ENCODE data around the gene GLB1L2.

The GLB1L2 gene

DNA sequence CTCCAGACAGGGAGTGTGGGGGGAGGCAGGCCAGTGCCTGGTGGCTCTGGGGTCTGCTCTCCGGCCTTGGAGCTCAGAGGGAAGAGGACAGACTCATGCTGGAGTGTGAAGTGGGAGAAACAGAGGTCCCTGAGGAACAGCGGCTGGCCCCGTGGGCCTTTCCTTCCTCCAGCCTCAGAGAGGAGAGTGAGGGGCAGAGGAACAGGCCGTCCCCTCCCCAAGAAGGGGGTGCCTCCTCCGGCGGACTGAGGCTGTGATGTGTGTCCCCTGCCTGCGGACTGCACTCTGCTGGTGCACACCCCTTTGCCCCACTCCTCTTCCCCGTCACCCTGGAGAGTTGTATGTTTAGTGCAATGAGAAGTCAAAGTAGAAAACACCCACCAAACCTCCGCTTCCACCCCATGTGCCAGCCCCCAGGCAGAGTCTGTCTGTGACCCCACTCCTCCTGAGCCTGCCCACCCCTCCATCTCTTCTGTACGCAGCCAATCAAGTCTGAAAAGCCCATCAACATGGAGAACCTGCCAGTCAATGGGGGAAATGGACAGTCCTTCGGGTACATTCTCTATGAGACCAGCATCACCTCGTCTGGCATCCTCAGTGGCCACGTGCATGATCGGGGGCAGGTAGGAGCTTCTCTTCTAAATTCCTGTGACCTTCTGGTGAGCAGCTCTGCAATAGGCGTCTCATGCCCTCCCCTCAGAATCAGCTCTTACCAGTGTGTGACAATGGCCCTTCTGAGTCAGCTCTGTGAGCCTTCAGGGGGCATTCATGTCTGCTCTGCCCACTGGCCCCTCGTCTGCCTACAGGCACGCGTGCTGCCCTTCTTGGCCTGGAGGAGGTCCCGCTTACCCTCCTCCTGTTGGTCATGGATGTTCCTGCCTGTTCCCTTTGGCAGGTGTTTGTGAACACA, 39.0 kb downstream of the GLB1L2 start:
- FAIRE-seq: no peak

DNA sequence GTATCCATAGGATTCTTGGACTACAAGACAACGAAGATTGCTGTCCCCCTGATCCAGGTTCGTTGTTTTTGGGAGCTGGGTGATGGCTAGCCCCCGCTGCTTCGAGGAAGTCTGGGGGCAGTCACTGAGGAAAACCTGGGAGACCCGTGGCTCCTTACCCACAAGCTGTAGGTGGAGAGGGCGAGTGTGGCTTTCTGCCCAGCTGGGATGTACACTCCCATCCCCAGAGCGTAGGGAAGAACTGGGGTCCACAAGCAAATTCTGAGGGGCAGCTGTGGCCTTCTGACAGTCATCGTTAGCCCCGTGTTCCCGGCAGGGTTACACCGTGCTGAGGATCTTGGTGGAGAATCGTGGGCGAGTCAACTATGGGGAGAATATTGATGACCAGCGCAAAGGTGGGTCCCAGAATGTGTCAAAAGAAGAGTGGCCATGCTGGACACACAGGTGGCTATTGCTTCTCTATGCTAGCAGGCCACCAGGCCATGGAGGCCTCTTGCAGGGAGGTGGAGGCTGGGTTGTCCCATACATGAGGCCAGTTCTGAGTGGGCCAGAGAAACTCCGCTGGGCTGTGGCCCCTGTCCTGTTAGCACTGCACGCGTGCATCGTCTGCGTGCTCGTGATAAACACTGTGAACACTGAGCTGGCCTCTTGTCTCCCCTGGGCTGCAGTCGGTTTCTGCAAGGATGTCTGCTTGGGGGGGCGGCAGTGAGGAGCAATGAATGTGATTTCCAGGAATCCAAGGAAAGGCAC, 39.8 kb downstream of the GLB1L2 start:
- no peak for FAIRE-seq

DNA sequence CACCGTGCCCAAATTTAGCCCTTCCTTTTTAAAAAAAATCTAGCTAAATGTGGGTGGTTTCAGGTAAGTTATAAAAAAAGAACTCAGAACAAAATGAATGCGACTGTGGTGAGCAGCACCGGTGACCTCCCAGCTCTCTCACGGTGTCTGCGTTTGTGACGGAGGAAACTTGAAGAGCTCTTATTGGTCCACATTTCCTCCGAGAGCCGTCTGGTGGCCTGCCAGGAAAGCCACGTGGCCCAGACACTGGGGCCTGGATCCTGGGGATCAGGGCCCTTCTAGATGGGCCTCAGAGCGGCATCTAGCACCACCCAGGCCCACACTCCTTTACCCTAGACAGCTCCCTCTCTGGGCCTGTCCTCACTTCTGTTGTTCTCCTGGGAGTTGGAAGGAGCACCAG, 40.7 kb downstream of the GLB1L2 start:
- FAIRE-seq: no peak

GRCh38 chr11:134372961-134373360, 41.2 kb downstream of the GLB1L2 start:
- FAIRE-seq: no peak

GRCh38 chr11:134373591-134374052, 41.8 kb downstream of the GLB1L2 start:
- FAIRE-seq: no peak

GRCh38 chr11:134374171-134374570, 42.4 kb downstream of the GLB1L2 start:
- FAIRE-seq: no peak

DNA sequence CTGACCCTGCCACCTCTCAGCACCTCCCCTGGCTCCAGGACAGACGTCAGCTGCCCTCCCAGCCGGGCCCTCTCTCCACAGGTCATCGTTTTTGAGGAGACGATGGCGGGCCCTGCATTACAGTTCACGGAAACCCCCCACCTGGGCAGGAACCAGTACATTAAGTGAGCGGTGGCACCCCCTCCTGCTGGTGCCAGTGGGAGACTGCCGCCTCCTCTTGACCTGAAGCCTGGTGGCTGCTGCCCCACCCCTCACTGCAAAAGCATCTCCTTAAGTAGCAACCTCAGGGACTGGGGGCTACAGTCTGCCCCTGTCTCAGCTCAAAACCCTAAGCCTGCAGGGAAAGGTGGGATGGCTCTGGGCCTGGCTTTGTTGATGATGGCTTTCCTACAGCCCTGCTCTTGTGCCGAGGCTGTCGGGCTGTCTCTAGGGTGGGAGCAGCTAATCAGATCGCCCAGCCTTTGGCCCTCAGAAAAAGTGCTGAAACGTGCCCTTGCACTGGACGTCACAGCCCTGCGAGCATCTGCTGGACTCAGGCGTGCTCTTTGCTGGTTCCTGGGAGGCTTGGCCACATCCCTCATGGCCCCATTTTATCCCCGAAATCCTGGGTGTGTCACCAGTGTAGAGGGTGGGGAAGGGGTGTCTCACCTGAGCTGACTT, 43.2 kb downstream of the GLB1L2 start:
- FAIRE-seq: no peak

DNA sequence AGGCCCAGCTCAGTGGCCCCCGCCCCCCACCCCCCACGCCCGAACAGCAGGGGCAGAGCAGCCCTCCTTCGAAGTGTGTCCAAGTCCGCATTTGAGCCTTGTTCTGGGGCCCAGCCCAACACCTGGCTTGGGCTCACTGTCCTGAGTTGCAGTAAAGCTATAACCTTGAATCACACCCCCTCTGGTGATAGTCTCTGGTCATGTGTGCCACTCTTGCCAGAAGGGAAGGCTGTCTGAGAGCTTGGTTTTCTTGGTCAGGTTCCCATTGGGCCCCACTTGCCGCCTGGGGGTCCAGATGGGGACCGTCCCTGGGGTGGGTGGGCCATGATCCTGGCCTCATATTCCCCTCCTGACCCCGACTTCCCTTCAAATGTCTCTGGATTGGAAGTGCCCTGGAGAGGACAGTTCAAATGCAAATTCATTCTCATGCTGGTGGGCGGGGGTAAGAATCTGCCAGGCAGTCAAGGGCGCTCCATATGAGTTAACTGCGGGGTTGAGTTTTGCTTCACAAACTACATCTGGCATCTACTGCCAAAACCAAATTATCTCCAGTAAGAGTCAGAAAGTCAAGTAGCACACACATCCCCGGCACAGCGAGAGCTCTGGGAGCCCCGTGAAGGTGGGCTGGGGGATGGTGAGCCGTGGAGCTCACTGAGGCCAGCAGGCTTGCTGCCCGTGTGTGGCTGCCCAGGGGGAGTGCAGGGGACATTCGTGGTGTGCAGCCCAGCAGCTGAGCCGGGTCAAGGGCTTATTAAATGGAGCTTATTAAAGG, 44.5 kb downstream of the GLB1L2 start:
- no peak for FAIRE-seq

- FAIRE-seq: no peak
Measured at GRCh38 chr11:134377876-134378275, 46.1 kb downstream of the GLB1L2 start.

DNA sequence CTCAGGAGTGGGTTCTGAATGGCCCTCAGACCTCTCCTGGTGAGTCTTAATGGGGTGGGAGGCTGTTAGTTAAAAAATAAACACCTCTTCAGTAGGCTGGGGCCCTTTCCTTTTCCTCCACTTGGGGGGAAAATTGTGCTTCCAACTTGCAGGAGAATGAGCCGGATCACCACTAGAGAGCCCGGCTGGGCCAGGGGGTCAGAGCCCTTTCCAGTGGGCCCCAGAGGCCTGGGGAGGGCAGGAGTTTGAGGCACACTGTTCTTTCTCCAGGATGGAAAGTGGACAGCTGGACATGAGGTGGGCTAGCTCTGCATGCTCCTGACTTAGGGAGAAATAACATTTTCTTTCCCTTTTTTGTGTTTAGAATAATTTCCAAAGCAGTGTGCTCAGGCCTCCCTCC, 47.5 kb downstream of the GLB1L2 start:
- FAIRE-seq: no peak

DNA sequence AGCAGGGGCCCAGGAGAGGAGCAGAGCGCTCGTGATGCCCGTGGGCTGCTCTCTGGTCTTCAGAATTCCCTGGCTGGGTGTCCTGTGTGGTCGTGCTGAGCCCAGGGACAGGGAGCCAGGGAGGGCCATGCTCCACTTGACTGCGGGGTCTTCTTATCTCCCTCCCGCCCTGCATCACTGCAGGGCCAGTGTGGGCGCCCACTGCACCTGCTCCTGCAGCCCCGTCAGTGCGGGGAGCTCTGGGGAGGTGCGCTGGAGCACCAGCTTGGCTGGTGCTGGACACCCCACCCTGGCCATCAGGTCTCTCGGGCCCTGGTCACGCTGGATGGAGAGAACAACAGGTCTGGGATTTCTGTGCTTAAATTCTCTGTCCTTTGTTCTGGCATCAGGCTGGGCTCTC, 48.4 kb downstream of the GLB1L2 start:
- FAIRE-seq: no peak

- no peak for FAIRE-seq
Measured at GRCh38 chr11:134380785-134381184, 49.0 kb downstream of the GLB1L2 start.

DNA sequence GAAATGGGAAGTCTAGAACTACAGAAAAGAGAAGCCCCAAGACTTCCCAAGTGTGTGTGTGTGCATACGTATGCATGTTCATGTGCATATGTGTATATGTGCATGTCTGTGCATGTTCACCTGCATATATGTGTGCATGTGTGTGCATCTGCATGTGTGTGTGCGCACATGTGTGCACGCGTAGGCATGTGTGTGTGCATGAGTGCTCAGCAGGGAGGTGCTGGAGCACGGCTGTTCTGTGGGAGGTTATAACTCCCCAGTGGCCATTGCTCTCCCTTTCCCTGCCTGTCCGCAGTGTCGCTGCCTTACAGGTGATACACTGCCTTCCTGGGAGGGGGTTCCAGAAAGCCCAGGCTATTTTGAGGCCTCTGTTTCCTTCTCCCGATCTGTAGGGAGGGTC, 50.5 kb downstream of the GLB1L2 start:
- FAIRE-seq: no peak

DNA sequence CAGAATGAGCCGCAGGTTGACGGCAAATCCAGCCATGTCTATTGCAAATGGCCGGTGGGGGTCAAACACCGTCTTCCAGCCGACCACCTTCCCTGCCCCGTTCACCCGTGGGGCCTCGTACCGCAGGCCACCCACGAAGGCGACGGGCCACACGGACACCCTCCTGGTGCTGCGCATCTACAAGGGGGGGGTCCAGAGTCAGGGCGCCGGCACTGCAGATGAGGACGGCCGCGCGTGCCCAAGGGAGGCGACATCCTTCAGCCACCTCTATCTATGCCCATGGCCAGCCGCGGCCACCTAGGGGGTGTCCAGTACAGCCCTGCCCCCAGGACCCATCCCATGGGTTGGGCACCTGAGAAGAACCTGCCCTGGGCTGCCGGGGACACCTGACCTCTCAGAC, 51.0 kb downstream of the GLB1L2 start:
- FAIRE-seq: no peak

DNA sequence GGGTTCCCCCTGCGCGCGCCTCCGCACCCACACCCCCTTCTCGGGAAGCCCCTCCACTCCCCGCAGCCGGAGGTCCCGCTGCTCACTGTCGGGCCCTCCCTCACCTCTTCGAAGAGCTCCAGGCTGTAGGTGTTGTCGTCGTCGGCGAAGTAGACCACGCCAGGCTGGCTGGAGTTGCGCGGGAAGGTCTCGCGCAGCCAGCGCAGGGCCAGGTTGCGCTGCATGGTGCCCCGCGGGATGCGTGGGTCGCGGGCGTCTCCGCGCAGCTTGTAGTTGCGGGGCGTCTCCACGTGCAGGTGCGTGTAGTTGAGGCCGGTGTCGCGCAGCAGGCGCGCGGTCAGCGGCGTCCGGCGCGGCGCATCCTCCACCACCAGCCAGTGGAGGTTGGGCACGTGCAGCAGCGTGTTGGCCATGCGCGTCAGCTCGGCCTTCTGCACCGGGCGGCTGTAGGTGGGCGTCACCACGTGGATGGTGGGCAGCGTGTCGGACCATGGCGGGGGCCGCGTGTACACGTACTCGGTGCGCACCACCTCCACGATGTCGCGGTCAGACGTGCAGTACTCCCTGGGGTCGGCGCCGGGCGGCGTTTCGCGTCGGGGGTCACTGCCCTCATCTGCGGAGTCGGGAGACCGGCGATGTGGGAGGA, 51.9 kb downstream of the GLB1L2 start:
- no peak for FAIRE-seq

- no peak for FAIRE-seq
Measured at GRCh38 chr11:134384406-134384805, 52.6 kb downstream of the GLB1L2 start.

GRCh38 chr11:134385171-134385570, 53.4 kb downstream of the GLB1L2 start:
- no peak for FAIRE-seq

DNA sequence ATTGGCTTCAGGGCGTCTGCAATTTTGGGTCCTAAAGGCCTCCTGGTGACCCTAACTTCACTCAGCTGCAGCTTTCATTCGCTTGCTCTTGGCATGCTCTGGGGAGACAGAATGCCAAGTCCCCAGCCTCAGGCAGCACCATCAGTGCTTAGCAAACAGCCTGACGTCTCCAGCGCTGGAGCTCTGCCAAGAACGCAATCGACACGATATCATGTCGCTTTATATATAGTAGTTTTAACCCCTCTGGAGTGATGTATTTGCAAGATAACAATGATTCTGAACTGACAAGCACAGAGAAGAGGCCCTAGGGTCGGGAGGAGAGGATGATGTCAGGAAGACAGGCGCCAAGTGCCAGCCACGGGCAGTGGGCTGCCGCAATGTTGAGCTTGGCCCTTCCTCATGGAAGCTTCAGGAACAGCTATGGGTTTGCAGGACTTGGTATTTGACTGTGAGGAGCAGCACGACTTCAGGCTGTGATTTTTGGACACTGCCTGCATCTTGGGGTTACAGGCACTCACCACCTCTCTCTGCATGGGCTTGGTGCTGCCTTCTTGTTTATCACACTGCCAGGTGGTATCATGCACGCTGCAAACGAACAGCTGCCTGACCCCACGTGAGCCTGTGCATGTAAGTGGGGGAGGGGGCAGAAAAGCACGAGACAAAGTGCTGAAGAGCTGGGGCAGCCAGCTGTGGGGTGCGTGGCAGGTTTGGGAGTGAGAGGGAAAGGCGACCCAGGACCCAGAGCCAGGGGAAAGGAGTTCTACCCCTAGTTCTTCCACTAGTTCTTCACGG, 54.2 kb downstream of the GLB1L2 start:
- no peak for FAIRE-seq

DNA sequence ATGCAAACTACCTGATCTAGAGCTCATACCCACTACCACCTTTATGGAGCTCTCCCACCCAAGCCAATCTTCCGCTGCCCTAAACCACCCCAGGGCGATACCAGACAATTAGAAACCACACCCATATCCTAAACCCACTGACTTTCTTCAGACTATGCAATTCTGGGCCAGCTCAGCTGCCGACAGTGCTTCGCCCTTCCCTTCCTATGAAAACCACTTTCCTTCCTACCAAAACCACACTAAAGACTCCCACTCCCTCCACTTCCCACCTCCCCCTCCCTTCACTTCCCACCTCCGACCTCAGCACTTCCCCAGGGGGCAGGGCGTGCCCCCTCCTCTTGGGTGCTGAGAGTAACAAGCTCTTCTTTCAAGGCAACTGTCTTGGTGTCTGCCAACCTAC, 55.2 kb downstream of the GLB1L2 start:
- FAIRE-seq: no peak

GRCh38 chr11:134387501-134387900, 55.7 kb downstream of the GLB1L2 start:
- no peak for FAIRE-seq

DNA sequence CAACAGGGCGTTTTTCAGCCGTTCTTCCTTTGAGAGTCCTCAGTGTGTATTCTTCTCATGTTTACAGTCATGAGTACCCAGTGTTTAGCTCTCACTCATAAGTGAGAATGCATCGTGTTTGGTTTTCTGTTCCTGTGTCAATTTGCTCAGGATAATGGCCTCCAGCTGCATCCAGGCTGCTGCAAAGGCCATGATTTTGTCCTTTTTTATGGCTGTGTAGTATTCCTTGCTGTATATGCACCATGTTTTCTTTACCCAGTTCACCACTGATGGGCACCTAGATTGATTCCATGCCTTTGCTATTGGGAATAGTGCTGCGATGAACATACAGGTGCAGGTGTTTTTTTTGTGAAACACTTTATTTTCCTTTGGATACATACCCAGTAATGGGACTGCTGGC, 56.8 kb downstream of the GLB1L2 start:
- no peak for FAIRE-seq

Data from endometrium (tissue), 2 donors.